Panc1 (cell line): ENCODE measurements around the gene VPS26A. TPM values are rescaled to one million over a fixed set of nuclear protein-coding genes. Genes with fewer than 3 reads are reported as not detected.

Experiments used
- ATAC-seq: fragments of 200-7000 bp; cut with Tn5 transposase; 2 replicates; pipeline ENCODE4 v1.9.1; 2020; ENCODE audit warnings: mild to moderate bottlenecking, moderate library complexity
- BruUV-seq: library from RNA; stranded (reverse); fragments of 400-500 nt; replicated peaks from 2 replicates; lab custom pipeline; 2021; lab: Mats Ljungman, UMichigan
- CTCF ChIA-PET: fragments of 300-600 bp; sonication (Branson Sonifier 250); formaldehyde crosslinking; loops from one replicate; lab custom pipeline; 2022; ENCODE audit warnings: antibody characterized with exemption; lab: Charles Lee
- POLR2A ChIA-PET: fragments of 300-600 bp; sonication (Branson Sonifier 250); formaldehyde crosslinking; loops from one replicate; lab custom pipeline; 2022; ENCODE audit warnings: antibody characterized with exemption; lab: Charles Lee
- DNase-seq: peaks from one replicate; pipeline ENCODE4 v3.0.0-alpha.2; 2010; ENCODE audit warnings: low read depth, low spot score
- H3K27ac ChIP-seq: 2 replicates; pipeline ENCODE4 v1.5.1; 2011; ENCODE audit warnings: mild to moderate bottlenecking, low read length, inconsistent platforms
- H3K27me3 ChIP-seq: fragments of 200-500 bp; sonication (Bioruptor generic); 2 replicates; pipeline ENCODE4 v1.6.0; 2014; ENCODE audit warnings: low read length, inconsistent platforms; ENCODE audit not compliant: control insufficient read depth, insufficient read depth
- H3K36me3 ChIP-seq: fragments of 200-500 bp; sonication (Bioruptor generic); 2 replicates; pipeline ENCODE4 v1.5.1; 2014; ENCODE audit warnings: inconsistent platforms, mild to moderate bottlenecking, low read length, moderate library complexity; ENCODE audit not compliant: control insufficient read depth, insufficient read depth
- H3K4me1 ChIP-seq: 2 replicates; pipeline ENCODE4 v1.5.1; 2011; ENCODE audit warnings: inconsistent platforms, mild to moderate bottlenecking, low read length, moderate library complexity; ENCODE audit not compliant: control insufficient read depth, insufficient read depth
- H3K4me3 ChIP-seq, 2 experiments: 2 replicates each; pipeline ENCODE4 v1.5.1; 2011 to 2012; ENCODE audit warnings: low read depth in 2 of 2, low read length in 2 of 2, mild to moderate bottlenecking in 2 of 2, inconsistent platforms in 1 of 2, moderate library complexity in 1 of 2
- H3K9me3 ChIP-seq: fragments of 200-500 bp; sonication (Bioruptor generic); 2 replicates; pipeline ENCODE4 v1.5.1; 2014; ENCODE audit warnings: low read depth, mild to moderate bottlenecking, inconsistent platforms, low read length, moderate library complexity; ENCODE audit not compliant: control insufficient read depth, insufficient read depth
- CTCF ChIP-seq: fragments of 450-650 bp; IDR thresholded peaks from 2 replicates; pipeline ENCODE4 v1.5.1; 2017; ENCODE audit warnings: mild to moderate bottlenecking
- POLR2AphosphoS5 ChIP-seq: IDR thresholded peaks from 2 replicates; pipeline ENCODE4 v1.6.1; 2012; ENCODE audit warnings: mild to moderate bottlenecking, low read depth, low read length, moderate library complexity
- REST ChIP-seq, 2 experiments: IDR thresholded peaks; 2 replicates each; pipeline ENCODE4 v1.6.1; 2011 to 2012; ENCODE audit warnings: low read depth in 2 of 2, control low read depth in 1 of 2, low read length in 1 of 2, mild to moderate bottlenecking in 1 of 2, moderate library complexity in 1 of 2; ENCODE audit not compliant: insufficient read depth in 1 of 2
- SIN3A ChIP-seq: IDR thresholded peaks from 2 replicates; pipeline ENCODE4 v1.6.1; 2012; ENCODE audit warnings: low read depth, mild to moderate bottlenecking, low read length, moderate library complexity, borderline replicate concordance; ENCODE audit not compliant: insufficient read depth
- TCF7L2 ChIP-seq: IDR thresholded peaks from 2 replicates; pipeline ENCODE4 v1.6.1; 2011; ENCODE audit warnings: mild to moderate bottlenecking, low read depth, low read length, inconsistent platforms
- in situ Hi-C: cut with HindIII; loops from 2 replicates; pipeline ENCODE4 v1.10.0; 2016; ENCODE audit warnings: low sequenced_read_pairs, low pct_unique_long_range_greater_than_20kb
- intact Hi-C: fragments of 100-400 bp; cut with micrococcal nuclease; formaldehyde crosslinking; loops from one replicate; pipeline ENCODE4 v1.10.0; 2022; ENCODE audit not compliant: unreplicated experiment
- total RNA-seq: library from RNA; stranded (reverse); gene quantifications from one replicate; pipeline ENCODE4 v1.2.1, GENCODE V29; 2021; ENCODE audit not compliant: unreplicated experiment

Gene VPS26A
- total RNA-seq, 1 experiment from 2014 or later, result 88.9 TPM

- POLR2A ChIA-PET, result interaction anchor here (0.6 kb wide), 1 partner anchor 168 kb away, joined by 6 read pairs; no protein-coding TSS in a partner anchor
- peak overlapping the region; percentile 87 for H3K27ac ChIP-seq
- CTCF ChIA-PET, result interaction anchor here (0.6 to 0.8 kb wide), 2 partner anchors 31 to 144 kb away, joined by 3 to 4 read pairs; no protein-coding TSS in a partner anchor
- H3K27me3 ChIP-seq, result no peaks in the 10 kb centered on the region
- ATAC-seq (peak; percentile 67), DNase-seq (no peak)
- BruUV-seq, result TSS peak; percentile 90
- peaks cover 10% of the 10 kb centered on the region for H3K4me1 ChIP-seq
- no peak; the same call in 1 of the 2 replicates for TF ChIP-seq SIN3A
- no peak for TF ChIP-seq REST (IDR thresholded peaks at IDR 0.05; ENCODE audit: insufficient read depth in 1 of 2, low read depth in 2 of 2, low read length in 1 of 2)
- no peak for TF ChIP-seq TCF7L2
- TF ChIP-seq CTCF, result no peak
- TF ChIP-seq POLR2AphosphoS5, result no peak
- intact Hi-C loops, result no loop called here
- peak overlapping the region; percentile 81 to 83 for H3K4me3 ChIP-seq
- in situ Hi-C loops, result no loop called here
- H3K36me3 ChIP-seq, result no peaks in the 10 kb centered on the region
- no peaks in the 10 kb centered on the region for H3K9me3 ChIP-seq
Measured at GRCh38 chr10:69124563-69125268, 738 bp downstream of the VPS26A start.

- Histone ChIP-seq H3K4me1 (peaks cover 16% of the 10 kb centered on the region), H3K27ac (peak overlapping the region; percentile 87; the same call in 1 of the 2 replicates), H3K4me3 (peak overlapping the region; percentile 81 to 83), H3K27me3 (no peaks in the 10 kb centered on the region), H3K9me3 (no peaks in the 10 kb centered on the region), H3K36me3 (no peaks in the 10 kb centered on the region)
- in situ Hi-C loops, result no loop called here
- intact Hi-C loops, result no loop called here
- no TSS peak for BruUV-seq
- CTCF ChIA-PET, result no interaction called here
- POLR2A ChIA-PET, result interaction anchor here (0.6 to 1.3 kb wide), 2 partner anchors 29 to 169 kb away, joined by 6 to 10 read pairs; no protein-coding TSS in a partner anchor
- TF ChIP-seq POLR2AphosphoS5 (no peak), CTCF (no peak), TCF7L2 (no peak), SIN3A (no peak)
- ATAC-seq (no peak), DNase-seq (no peak)
Measured at GRCh38 chr10:69125554-69125953, 1.6 kb downstream of the VPS26A start.
